Naive thymus-derived CD8-positive, alpha-beta T cell (primary cell): ENCODE data around the gene CPED1. TPM values are rescaled to one million over a fixed set of nuclear protein-coding genes. Genes with fewer than 3 reads are reported as not detected.

Source experiments
- ATAC-seq, 2 donors: fragments of 150-1000 bp; cut with Tn5 transposase in 1 of 2; sonication (Bioruptor Pico), chemical (Tn5 transposase) in 1 of 2; 1 replicate in 1 of 2; 2 replicates in 1 of 2; pipeline ENCODE4 v1.10.0; 2021; ENCODE audit warnings: mild to moderate bottlenecking in 2 of 2, moderate library complexity in 2 of 2
- POLR2A ChIA-PET: fragments of 350-600 bp; sonication (Branson Sonifier 250); formaldehyde crosslinking; loops from one replicate; lab custom pipeline; 2021; ENCODE audit warnings: antibody characterized with exemption; lab: Charles Lee
- DNase-seq, 10 donors: peaks; one replicate each; pipeline versions ENCODE4 v3.0.0 to v3.0.0-alpha.2; 2020 to 2022
- H3K27ac Mint-ChIP-seq, 10 donors: one replicate each; pipeline ENCODE4 v1.8.0; 2020 to 2022; ENCODE audit warnings: mild to moderate bottlenecking in 10 of 10, mixed read lengths in 10 of 10, moderate library complexity in 4 of 10, inconsistent platforms in 1 of 10
- H3K27me3 Mint-ChIP-seq, 5 donors: one replicate each; pipeline ENCODE4 v1.8.0; 2021 to 2022; ENCODE audit warnings: mixed read lengths in 5 of 5
- H3K36me3 Mint-ChIP-seq, 3 donors: one replicate each; pipeline ENCODE4 v1.8.0; 2020 to 2022; ENCODE audit warnings: mixed read lengths in 3 of 3, mild to moderate bottlenecking in 2 of 3, inconsistent platforms in 1 of 3
- H3K4me1 Mint-ChIP-seq, 4 donors: one replicate each; pipeline ENCODE4 v1.8.0; 2021 to 2022; ENCODE audit warnings: mixed read lengths in 4 of 4
- H3K4me3 Mint-ChIP-seq, 10 donors: one replicate each; pipeline ENCODE4 v1.8.0; 2020 to 2022; ENCODE audit warnings: mild to moderate bottlenecking in 10 of 10, mixed read lengths in 10 of 10, moderate library complexity in 6 of 10, inconsistent platforms in 1 of 10
- H3K9me3 Mint-ChIP-seq, 9 donors: one replicate each; pipeline ENCODE4 v1.8.0; 2020 to 2022; ENCODE audit warnings: mixed read lengths in 9 of 9, mild to moderate bottlenecking in 3 of 9, inconsistent platforms in 1 of 9, moderate library complexity in 1 of 9
- polyA plus RNA-seq, 3 donors: library from polyadenylated mRNA; unstranded; fragments of 300-500 nt; fragmentation: Illumina TruSeq; gene quantifications; one replicate each; pipeline ENCODE4 v1.2.3, GENCODE V29; 2021
- total RNA-seq, 8 experiments: library from RNA in 2 of 8; stranded (reverse) in 2 of 8; gene quantifications; one replicate each; pipeline ENCODE4 v1.2.3 and lab custom pipeline; 2021 to 2026

The CPED1 gene
- total and polyA plus RNA-seq, 5 experiments from 2014 or later = not detected

DNA sequence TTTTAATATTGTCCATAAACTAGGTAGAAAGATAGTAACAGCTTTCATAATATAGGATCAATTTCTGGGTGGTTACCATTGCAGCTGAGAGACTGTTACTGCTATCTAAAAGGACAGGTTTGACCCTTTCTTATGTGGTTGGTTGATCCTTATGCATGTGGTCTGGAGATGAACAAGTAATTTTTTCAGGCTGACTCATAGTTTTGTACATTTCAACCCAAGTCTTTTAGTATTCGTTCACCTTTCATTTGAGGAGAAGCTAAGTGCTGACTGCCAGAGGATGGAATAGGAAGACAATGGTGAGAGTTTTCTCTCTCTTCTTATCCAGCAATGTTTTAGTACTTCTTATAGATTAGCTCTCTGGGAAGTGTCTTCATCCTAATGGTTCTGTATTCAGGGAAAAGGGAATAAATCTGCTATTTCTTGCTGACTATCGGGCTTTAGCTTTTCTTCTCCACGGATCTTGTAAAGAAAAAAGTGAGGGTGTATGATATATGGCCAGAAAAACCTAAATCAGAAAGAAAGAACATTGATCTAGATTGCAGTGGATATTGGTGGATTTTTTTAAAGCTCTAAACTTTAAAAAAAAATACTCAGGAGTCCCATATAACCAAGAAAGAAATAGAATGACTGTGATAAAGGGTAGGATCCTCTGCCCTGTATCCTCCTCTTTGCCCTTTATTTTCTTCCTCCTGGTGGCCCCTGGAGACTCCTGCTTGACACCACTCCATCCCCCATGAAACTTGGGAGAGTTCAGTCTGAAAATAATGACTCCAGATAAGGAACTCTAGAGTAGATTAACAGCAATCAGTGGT lies 88.0 kb downstream of the CPED1 start:
- no peaks in the 10 kb centered on the region for H3K36me3 Mint-ChIP-seq
- no peak overlapping the region for H3K4me3 Mint-ChIP-seq
- H3K27me3 Mint-ChIP-seq = peaks cover 4 to 27% (median 7%) of the 10 kb centered on the region in 5 donors
- H3K27ac Mint-ChIP-seq = peak overlapping the region in 1 of 10 donors; percentile 73
- DNase-seq = no peak
- ATAC-seq = no peak
- no peaks in the 10 kb centered on the region for H3K4me1 Mint-ChIP-seq
- H3K9me3 Mint-ChIP-seq = no peaks in the 10 kb centered on the region
- POLR2A ChIA-PET = no interaction called here

DNA sequence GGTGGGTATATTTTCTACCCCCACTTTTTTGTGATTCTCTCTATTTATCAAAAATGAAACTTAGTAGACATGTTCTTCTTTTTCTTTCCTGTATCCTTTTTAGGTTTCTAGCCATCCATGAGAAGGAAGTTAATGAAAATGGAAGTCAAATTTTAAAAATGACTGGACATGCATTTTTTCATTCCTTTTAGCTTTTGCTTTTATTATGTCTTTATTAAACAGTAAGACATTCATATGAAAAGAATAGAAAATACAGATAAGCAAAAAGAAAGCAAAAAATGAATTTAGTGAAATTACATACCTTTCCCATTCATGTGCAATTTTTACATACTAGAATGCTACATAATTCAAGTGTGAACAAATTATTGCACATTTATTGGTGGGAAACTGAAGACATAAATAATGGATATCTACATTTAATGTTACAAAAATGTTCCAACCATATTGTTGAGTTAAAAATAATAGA lies 88.7 kb downstream of the CPED1 start:
- DNase-seq = no peak
- Mint-ChIP-seq H3K9me3 (no peaks in the 10 kb centered on the region), H3K4me1 (no peaks in the 10 kb centered on the region), H3K27ac (peak overlapping the region in 1 of 10 donors; percentile 73), H3K36me3 (no peaks in the 10 kb centered on the region), H3K27me3 (peaks cover 4 to 22% (median 7%) of the 10 kb centered on the region in 5 donors), H3K4me3 (no peak overlapping the region)
- POLR2A ChIA-PET = no interaction called here
- ATAC-seq = no peak

GRCh38 chr7:121078701-121079227 lies 90.3 kb downstream of the CPED1 start:
- peaks cover 6 to 20% (median 8%) of the 10 kb centered on the region in 5 donors for H3K27me3 Mint-ChIP-seq
- DNase-seq (no peak), ATAC-seq (no peak)
- POLR2A ChIA-PET = no interaction called here
- no peak overlapping the region for H3K27ac Mint-ChIP-seq
- H3K4me3 Mint-ChIP-seq = no peak overlapping the region
- H3K4me1 Mint-ChIP-seq = no peaks in the 10 kb centered on the region
- H3K36me3 Mint-ChIP-seq = no peaks in the 10 kb centered on the region
- H3K9me3 Mint-ChIP-seq = no peaks in the 10 kb centered on the region

GRCh38 chr7:121079425-121080169 lies 91.1 kb downstream of the CPED1 start:
- Mint-ChIP-seq H3K4me3 (no peak overlapping the region), H3K27ac (no peak overlapping the region), H3K27me3 (peaks cover 5 to 20% (median 8%) of the 10 kb centered on the region in 5 donors), H3K4me1 (no peaks in the 10 kb centered on the region), H3K36me3 (no peaks in the 10 kb centered on the region), H3K9me3 (no peaks in the 10 kb centered on the region)
- ATAC-seq (no peak), DNase-seq (no peak)
- POLR2A ChIA-PET = no interaction called here

- no peaks in the 10 kb centered on the region for H3K36me3 Mint-ChIP-seq
- peaks cover 0 to under 1% (median 0%) of the 10 kb centered on the region in 4 donors for H3K4me1 Mint-ChIP-seq
- POLR2A ChIA-PET = no interaction called here
- ATAC-seq (no peak), DNase-seq (no peak)
- no peaks in the 10 kb centered on the region for H3K9me3 Mint-ChIP-seq
- no peak overlapping the region for H3K4me3 Mint-ChIP-seq
- no peak overlapping the region for H3K27ac Mint-ChIP-seq
- peaks cover 4 to 20% (median 7%) of the 10 kb centered on the region in 5 donors for H3K27me3 Mint-ChIP-seq
Measured at GRCh38 chr7:121080257-121080912, 91.9 kb downstream of the CPED1 start.

GRCh38 chr7:121080913-121081326 lies 92.4 kb downstream of the CPED1 start:
- ATAC-seq = no peak
- H3K4me3 Mint-ChIP-seq = no peak overlapping the region
- H3K4me1 Mint-ChIP-seq = peaks cover 0 to 6% (median 0%) of the 10 kb centered on the region in 4 donors
- no peaks in the 10 kb centered on the region for H3K36me3 Mint-ChIP-seq
- POLR2A ChIA-PET = no interaction called here
- no peak overlapping the region for H3K27ac Mint-ChIP-seq
- peak in 1 of 10 donors; percentile 4 for DNase-seq
- H3K27me3 Mint-ChIP-seq = peaks cover 4 to 20% (median 7%) of the 10 kb centered on the region in 5 donors
- no peaks in the 10 kb centered on the region for H3K9me3 Mint-ChIP-seq

GRCh38 chr7:121081327-121081936 lies 92.9 kb downstream of the CPED1 start:
- Mint-ChIP-seq H3K27me3 (peaks cover 5 to 20% (median 7%) of the 10 kb centered on the region in 5 donors), H3K27ac (no peak overlapping the region), H3K36me3 (no peaks in the 10 kb centered on the region), H3K9me3 (no peaks in the 10 kb centered on the region), H3K4me1 (peaks cover 0 to 11% (median 0%) of the 10 kb centered on the region in 4 donors), H3K4me3 (no peak overlapping the region)
- DNase-seq (peak in 4 of 10 donors; percentile 0 to 58 (median 54)), ATAC-seq (peak; percentile 66 to 73)
- POLR2A ChIA-PET = no interaction called here

DNA sequence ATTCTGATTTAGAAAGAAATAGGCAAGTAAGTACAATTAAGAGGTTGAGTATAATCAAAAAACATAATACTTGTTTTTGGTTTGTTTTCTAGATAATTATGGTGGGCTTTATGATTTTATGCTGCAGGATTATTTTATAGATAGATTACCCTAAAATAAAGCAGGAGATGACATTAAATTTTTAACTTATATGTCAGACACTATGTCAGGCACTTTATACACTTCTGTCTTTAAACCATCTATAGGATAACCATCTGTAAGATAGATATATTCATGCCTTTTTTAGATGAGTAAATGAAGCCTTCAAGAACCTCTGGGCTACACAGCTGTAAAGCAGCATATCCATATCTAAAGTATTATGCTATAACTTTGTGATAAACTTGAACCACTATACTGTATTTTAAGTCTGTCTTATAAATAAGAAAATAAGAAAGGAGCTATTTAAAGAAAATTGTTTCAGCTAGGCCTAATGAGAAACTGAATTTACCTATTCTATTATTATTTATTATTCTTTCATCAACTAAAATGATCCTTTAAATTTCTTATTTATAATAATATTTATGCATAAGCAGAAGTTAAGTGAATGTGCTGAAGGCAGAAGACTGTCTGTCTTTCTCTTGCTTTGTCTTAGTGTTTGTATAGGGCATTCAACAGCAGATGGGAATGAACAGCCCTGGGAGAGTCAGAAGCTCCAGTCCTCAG lies 94.0 kb downstream of the CPED1 start:
- Mint-ChIP-seq H3K27ac (no peak overlapping the region), H3K27me3 (peaks cover 7 to 20% (median 9%) of the 10 kb centered on the region in 5 donors), H3K36me3 (no peaks in the 10 kb centered on the region), H3K9me3 (no peaks in the 10 kb centered on the region), H3K4me3 (no peak overlapping the region), H3K4me1 (peaks cover 0 to 11% (median 0%) of the 10 kb centered on the region in 4 donors)
- DNase-seq = no peak
- POLR2A ChIA-PET = no interaction called here
- no peak for ATAC-seq

- Mint-ChIP-seq H3K4me3 (no peak overlapping the region), H3K27ac (no peak overlapping the region), H3K36me3 (no peaks in the 10 kb centered on the region), H3K27me3 (peaks cover 4 to 20% (median 9%) of the 10 kb centered on the region in 5 donors), H3K9me3 (no peaks in the 10 kb centered on the region), H3K4me1 (peaks cover 0 to 11% (median 0%) of the 10 kb centered on the region in 4 donors)
- ATAC-seq = no peak
- no peak for DNase-seq
- POLR2A ChIA-PET = no interaction called here
Measured at GRCh38 chr7:121083138-121083789, 94.8 kb downstream of the CPED1 start.

- POLR2A ChIA-PET = no interaction called here
- Mint-ChIP-seq H3K36me3 (no peaks in the 10 kb centered on the region), H3K9me3 (no peaks in the 10 kb centered on the region), H3K4me3 (no peak overlapping the region), H3K4me1 (peaks cover 0 to 11% (median 0%) of the 10 kb centered on the region in 4 donors), H3K27me3 (peaks cover 4 to 16% (median 7%) of the 10 kb centered on the region in 5 donors), H3K27ac (no peak overlapping the region)
- DNase-seq (no peak), ATAC-seq (no peak)
Measured at GRCh38 chr7:121083790-121084251, 95.3 kb downstream of the CPED1 start.

- Mint-ChIP-seq H3K27ac (no peak overlapping the region), H3K4me3 (no peak overlapping the region), H3K36me3 (no peaks in the 10 kb centered on the region), H3K9me3 (no peaks in the 10 kb centered on the region), H3K27me3 (peaks cover 4 to 12% (median 5%) of the 10 kb centered on the region in 5 donors), H3K4me1 (peaks cover 0 to 11% (median 0%) of the 10 kb centered on the region in 4 donors)
- POLR2A ChIA-PET = no interaction called here
- no peak for ATAC-seq
- DNase-seq = no peak
Measured at GRCh38 chr7:121084256-121084655, 95.7 kb downstream of the CPED1 start.
